NCI-H1930 (cell line): ENCODE data around the gene CACNA1C.
"Not testable (repeated sequence)": the region's sequence is repeated elsewhere in the genome, so short reads cannot be mapped to it uniquely, and the experiment has no call there.

Experiments used
- DNase-seq, 2 experiments: peaks; one replicate each; lab custom pipeline; 2025; lab: John Stamatoyannopoulos, UW

CACNA1C gene

DNA sequence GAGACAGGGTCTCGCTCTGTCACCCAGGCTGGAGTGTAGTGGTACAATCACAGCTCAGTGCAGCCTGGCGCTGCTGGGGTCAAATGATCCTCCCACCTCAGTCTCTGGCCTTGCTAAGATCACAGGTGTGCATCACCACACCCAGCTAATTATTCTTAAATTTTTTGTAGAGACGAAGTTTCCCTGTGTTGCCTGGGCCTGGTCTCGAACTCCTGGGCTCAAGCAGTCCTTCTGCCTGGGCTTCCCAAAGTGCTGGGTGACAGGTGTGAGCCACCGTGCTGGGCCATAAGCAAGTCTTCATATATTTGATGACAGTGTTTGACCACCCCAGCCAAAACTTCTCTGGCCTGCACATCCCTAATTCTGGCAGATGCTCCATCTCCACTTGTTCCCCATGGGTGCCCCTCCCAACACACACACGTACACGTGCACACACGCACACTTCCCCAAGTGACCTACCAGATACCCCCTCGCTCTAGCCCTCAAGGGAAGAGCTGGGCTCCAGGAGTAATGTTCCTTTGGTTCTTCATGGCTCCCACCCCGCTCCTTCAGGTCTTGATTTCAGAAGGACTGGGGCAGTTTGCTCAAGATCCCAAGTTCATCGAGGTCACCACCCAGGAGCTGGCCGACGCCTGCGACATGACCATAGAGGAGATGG, 637.7 kb downstream of the CACNA1C start:
- DNase-seq: no peak

DNA sequence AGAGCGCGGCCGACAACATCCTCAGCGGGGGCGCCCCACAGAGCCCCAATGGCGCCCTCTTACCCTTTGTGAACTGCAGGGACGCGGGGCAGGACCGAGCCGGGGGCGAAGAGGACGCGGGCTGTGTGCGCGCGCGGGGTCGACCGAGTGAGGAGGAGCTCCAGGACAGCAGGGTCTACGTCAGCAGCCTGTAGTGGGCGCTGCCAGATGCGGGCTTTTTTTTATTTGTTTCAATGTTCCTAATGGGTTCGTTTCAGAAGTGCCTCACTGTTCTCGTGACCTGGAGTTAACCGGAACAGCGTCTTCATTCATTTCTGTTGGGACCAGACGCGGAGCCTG, 638.2 kb downstream of the CACNA1C start:
- peak; percentile 60 to 62 for DNase-seq

DNA sequence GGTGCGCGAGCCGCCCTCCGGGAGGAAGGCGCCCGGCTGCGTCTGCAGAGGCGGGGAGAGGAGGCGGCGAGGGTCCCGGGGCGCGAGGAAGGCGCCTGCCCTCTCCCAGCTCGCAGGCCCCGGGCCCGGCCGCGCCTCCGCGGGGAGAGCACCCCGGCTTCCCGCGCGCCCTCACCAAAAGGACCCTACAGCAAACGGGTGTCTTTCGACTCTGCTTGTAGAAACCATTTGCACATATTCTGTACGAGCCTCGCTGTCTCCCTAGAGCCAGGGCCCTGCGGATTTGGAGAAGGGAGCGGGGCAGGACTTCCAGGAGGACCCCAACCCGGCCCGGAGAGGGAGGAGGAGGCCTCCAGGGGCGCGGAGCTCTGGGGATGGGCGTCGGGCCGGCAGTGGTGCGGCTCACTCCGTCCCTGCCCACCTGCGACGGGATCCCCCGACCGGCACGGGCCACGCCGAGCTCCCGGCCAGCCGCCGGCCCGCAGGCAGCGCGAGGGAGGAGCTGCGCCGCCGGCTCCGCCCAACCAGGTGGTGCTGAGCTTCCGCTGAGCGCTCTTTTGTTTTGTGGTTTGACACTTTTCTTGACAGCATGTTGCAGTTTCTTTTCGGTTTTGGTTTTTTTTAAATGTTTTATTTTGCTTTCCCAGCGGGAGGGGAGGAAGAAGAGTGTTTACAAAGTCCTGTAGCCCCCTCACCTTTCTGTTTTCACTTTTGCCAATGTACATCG, 638.7 kb downstream of the CACNA1C start:
- DNase-seq: peak in 1 of 2 experiments; percentile 21

DNA sequence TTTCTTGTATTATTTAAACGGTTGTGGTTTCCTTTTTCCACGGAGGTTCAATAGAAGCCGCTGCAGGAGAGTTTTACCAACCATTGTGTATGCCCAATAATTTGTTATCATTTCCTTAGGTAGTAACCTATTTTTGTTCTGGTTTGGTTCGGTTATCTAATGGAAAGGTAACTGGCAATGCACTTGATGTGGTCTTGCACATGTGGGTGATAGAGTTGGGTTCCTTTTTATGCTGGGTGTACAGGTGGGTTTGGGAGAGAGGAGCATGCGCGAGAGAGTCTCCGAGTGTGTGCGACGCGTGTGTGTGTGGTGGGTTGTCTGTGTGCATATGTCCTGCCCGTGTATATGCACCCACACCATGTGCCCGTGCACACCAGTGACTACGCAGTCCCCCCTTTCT, 639.3 kb downstream of the CACNA1C start:
- DNase-seq: no peak

DNA sequence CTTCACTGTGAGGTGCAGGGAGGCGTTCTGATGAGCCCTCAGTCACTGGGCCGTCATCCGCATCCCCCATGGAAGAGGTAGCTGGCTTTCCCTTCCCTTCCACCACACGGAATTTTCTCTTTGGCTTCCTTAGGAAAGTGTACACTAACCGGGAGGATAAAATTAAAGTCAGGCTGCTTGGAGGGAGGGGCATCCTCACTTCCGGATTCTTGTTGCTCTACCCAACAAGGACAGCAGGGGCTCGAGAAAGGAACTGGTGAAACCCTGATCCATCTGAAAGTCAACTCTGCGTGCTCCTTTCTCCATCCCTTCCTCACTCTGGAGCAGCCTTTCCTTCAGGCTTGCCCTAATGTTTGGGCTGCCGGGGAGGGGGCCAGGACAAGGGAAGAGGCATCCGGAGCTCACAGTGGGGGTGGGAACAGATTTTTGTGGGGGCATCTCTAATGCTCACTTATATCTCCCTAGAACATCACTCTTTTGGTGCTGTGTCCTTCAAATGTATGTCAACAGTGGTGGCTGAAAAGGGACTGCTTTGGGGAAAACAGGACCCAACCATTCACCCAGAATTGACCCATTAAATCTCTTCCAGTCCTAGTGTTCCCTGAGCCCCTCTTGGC, 640.6 kb downstream of the CACNA1C start:
- DNase-seq: no peak

DNA sequence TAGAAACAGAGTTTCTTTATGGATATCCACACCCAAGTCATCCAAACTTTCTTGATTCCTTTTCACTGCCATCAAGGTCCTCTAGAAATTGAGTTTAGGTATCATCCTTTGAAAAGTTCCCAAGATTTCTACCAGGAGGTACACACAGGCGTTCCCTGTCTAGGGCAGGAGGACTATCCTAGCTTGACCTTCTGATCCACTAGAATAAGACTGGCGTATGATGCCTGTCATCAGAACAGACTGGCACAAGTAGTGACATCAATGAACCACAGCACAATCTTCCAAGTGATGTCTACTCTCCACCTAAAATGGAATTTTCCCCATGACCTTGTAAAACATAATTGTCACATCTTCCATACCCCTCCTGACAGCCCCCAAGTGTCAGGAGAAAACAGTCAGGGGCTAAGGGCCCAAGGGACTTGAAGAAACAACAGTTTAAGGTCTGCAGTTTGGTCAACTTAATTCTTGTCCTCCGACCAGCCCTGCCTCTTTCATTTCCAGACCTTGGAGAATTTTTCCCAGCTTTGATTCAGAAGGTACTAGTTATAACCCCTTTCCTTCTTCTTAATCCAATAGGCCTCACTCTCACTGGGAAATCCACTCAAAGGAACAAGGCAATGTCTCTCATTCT, 641.3 kb downstream of the CACNA1C start:
- DNase-seq: no peak

DNA sequence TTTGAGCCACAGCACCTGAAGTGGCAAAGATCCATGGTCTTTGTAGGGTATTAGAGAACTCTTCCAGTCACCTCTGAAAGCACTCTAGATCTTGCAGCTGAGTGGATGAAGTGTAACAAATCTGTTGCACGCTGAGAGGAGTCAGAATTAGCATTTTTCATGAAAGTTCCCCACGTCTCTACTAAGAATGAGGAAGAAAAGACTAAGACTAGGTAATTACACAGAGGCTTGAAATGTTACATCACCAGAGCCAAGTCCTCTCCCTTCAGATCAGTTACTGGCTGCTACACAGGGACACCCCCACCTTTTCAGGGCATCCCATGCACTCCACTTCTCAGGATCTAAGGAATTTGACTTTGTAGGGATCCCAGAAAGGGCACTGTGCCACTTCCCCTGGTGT, 643.3 kb downstream of the CACNA1C start:
- no peak for DNase-seq

DNA sequence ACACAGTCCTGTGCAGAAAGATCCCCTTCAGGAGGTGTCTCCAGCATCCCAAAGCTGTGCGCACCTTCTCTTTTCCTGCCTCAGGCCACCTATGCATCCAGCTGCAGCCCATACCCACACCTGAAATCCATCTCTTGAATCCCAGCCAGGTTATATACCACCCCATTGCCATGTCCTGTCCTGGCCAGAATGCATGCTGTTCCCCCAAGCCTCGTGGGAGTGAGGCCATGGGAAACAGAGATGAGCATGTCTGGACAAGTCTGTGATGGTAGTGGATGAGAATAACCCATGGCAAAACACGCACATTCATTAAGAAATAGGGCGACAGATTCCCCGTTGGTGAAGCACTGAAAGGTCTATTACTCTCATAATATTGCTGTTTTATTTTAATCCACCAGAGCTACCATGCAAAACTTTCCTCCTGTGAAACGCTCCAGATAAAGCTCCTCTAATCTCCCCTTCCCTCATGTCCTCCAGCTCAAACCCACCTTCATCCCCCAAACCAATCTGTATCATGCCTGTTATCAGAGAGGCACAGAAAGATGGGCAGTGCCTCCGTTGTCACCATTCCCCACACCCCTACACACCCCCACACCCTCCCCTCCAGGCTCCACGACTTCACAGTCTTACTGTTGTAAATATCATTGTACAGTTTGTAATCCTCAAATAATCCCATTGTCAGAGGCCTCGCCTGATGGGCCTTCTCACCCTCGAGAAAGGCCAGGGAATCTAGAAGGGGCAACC, 644.4 kb downstream of the CACNA1C start:
- DNase-seq: no peak

DNA sequence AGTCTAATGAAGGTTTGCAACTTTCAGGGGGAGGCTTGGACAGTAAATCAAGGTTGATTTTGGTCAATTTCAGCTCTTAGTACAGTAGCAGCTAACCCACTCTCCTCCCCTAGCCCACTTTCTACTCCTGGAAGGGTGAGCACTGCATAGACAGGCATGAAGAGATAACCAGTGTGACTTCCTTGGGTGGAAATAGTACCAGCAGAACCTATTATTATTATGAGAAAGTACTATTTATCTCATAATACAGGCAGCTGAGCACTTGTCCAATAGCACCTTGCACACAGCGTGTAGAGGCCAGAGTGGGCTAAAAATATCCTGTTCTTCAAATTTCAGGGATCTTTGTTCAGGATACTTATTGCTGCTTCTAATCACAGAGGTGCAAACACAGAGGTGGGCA, 645.8 kb downstream of the CACNA1C start:
- DNase-seq: no peak

DNA sequence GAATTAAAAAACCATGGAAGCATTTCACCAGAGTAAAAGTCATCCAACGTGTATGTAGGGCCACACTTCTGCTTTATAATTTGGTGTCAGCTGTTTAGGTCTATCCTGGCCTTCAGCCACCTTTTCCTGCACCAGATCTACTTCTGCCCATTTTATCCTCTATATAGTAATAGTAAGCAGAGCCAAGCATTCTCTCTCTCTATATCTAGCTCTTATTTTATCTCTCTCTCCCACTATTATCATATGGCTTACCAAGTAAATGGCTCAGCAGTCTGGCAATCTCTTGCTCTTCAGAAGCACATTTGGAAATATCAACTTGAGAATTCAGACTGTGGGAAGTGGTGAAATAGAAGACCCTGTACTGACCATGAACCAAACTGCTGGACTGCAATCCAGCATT, 657.9 kb downstream of the CACNA1C start:
- no peak for DNase-seq

DNA sequence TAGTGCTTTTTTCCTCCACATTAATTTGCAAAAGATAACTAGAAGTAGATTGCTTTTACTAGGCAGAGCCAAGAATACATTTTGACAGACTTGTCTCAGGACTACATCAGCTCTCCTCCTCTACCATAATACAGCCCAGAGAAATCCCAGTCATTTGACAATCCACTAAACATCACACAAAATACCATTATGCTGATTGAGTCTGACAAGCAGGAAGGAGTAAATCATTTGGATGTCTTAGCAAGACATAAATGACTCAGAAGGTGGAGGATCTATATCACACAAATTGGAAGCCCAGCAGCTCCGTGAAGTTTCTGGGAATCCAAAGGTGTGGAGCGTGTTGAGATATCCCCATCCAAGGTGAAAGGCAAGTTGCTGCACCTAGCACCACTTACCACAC, 666.6 kb downstream of the CACNA1C start:
- no peak for DNase-seq

DNA sequence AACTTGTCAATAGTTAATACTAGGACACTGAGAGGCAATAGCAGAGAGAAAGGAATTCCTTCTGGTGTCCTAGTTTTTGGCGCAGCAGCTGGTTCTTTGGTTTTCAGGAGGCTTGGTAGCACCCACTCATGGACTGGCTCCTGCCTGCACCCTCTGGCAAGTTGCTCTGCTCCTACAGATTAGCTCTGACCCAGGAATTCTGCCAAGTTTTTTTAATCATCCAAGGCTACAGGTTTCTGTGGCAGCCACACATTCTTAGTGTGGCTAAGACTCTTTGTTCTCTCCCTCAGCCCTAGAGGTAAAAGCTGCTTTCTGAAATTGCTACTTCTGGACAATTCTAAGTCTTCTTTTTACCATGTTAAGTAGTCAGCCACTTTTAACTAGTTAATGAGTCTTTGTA, 670.0 kb downstream of the CACNA1C start:
- no peak for DNase-seq

DNA sequence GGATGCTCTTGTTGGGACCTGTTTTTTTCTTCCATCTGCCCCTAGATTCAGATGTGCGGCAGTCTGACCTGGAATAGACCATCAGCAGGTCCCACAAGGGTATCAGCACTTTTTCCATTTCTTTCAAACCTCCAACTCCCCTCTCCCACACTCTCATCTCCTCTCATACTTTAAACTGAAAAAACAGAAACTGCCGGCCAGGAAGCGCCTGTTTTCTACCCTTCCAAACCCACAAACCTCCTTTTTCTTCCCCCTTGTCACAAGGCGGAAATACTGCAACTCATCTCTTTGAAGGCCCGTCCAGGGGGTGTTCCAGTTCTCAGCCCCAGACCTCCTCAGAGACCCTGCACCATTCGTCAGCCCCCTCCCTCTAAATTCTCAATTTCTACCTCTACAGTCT, 679.5 kb downstream of the CACNA1C start:
- DNase-seq: no peak

DNA sequence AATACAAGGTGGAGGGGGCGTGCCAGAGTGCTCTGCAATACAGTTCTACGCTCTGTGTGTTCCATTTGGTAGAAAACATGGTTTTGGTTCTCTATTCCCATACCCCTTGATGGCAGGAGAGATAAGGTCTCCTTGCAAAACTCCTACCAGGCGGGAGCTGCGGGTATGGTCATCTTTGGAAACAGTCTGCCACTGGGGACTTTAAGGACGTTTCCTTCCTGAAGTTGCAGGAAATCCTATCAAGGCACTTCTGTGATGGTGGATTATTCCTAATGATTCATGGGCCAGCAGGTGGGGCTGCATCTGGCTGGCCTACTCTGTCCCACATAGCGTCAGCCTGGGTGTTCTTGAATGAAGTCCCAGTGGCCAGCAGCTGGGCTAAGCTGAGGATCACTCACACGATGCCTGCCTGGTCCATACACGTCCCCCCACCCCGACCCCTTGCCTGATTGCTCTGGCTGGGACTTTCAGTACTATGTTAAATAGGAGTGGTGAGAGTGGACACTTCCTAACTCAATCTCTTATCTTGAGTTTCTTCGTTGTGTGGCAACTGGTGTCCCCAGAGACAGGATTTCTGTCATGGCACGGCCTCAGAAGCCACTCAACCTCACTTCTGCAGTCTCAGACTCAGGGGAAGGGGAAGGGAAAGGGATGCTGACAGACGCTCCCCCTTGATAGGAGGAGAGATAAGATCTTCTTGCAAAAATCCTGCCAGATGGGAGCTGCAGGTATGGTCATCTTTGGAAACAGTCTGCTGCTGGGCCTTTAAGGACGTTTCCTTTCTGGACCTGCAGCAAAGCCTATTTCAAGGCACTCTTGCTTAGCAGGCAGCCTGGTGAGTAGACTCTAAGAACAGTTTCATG, 680.9 kb downstream of the CACNA1C start:
- no peak for DNase-seq

DNA sequence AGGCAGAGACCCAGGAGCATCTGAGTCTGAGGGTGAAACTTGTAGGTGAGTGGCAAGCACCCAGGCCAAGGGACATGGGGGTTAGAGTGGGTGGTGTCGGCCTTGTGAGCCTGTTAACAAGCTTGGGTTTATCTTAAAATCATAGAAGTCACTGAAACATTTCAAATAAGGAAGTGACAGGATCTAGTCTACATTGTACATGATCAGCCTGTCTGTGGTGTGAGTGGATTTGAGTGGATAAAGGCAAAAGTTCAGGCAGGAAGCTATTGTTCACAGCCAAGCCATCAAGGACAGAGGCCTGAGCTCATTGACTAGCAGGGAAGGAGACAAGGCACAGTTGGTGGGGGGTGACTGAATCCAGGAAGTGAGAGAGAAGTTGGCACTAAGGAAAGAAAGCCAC, 682.6 kb downstream of the CACNA1C start:
- no peak for DNase-seq

DNA sequence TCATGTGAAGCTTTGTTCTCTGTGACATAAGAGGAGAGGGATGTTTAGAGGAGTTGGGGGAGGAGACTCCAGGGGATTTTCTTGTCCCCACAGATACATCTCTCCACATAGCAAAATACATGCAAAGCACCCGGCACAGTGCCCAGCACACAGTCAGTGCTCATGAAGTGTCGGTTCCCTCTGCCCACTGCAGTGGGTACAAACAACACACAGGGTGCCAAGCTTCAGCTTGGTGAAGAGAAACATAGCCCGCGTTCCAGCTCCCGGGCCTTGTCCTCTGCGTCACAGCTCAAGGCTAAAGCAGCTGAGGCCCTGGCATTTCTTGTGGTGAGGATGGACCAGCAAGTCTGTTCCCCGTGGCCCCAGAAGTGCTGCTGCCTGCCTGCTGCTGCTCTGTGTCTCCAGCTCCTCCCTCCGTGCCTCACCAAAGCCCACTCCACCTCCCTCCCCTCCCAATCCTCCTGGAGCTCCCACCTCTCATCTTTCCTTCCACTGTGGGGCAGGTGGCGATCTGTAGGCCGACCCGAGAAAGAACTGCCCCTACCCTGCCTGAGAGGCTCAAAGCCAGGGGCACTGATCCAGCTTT, 685.0 kb downstream of the CACNA1C start:
- DNase-seq: no peak

DNA sequence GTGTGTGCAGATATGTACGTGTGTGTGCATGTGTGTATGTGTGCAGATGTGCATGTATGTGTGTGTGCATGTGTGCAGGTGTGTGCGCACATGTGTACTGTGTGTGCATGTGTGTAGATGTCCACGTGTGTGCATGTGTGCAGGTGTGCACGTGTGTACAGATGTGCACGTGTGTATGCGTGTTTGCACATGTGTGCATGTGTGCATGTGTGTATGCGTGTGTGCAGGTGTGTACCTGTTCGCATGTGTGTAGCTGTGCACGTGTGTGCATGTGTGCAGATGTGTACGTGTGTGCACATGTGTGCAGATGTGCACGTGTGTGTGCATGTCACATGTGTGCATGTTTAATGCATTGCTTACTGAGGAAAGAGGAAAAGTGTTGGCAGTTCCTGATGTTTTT, 686.3 kb downstream of the CACNA1C start:
- no peak for DNase-seq

DNA sequence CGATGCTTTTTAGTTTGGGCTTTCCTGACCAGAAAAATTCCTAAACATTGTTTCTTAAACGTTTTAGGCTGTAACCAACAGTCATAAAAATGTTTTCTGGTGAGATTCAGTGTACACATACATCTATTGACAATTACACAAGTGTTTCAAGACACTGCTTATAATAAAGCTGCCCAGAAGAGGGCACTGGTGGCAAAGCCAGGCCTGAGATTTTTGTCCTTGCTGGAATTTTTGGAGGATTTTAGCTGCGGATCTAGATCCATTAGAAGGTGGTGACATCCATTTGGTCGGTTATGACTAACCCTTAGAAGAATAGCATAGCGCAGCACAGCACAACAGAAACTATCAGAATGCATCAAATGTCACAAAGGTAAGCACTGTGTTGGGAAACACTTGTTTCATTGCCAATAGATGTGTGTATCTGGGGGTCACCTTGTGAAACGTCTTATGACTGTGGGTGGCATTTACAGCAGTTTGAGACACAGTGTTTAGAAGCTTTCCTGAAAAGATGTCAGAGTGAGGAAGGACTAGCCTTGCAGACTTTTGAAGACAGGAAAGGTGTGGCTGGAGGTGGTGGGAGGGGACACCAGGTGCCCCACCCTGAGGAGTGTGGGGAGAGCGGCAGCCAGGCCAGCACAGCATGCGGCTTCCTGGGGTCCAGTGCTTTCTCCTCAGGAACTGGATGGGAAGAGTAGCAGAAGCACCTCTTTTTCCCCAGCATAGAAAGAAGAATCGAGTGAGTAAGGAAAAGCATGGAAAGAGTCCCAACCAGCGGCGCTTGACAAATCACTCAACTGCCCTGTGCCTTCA, 687.2 kb downstream of the CACNA1C start:
- peak in 1 of 2 experiments; percentile 11 for DNase-seq

DNA sequence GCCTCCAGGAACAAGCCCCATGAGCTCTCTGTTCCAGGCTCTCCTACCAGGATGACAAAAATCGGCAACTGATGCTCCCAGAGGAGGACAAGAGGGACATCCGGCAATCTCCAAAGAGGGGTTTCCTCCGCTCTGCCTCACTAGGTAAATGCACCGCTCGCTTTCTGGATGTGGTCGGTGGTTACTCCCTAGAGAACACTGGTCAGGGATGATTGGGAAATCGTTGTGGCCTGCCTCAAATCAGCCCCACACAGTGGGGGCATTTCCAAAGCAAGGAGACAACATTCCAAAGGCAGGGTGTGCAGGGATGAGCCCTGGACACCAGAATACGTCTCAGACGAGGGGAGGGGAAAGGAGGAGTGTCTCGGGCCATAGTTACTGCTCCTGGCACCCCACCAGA, 689.2 kb downstream of the CACNA1C start:
- not testable (repeated sequence) for DNase-seq

DNA sequence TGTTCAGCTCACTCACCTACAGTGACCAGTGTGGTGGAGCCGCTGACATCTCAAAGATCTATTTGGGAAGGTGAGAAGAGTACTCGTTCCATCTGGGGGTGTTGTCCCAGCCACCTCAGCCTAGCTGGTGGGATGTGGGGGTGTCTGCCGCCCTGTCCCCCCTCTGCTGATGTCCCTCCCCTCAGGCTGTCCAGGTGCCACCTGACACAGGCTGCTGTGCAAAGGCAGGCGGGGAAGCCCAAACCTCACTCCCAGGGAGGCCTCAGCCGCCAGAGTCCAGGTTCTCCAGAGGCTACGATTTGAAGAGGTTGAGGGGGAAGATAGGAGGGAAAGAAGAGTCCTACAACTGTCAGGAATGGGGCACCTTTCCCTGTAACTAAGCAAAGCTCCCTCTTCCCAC, 690.7 kb downstream of the CACNA1C start:
- no peak for DNase-seq
